Type B pancreatic cell (in vitro differentiated cells): ENCODE measurements around the gene SPAG9. TPM values are rescaled to one million over a fixed set of nuclear protein-coding genes. Genes with fewer than 3 reads are reported as not detected.

ENCODE experiments used
- DNase-seq: peaks from one replicate; pipeline ENCODE4 v3.0.0; 2021; ENCODE audit warnings: mixed read lengths; ENCODE audit not compliant: unreplicated experiment; ENCODE audit errors: extremely low spot score
- H3K27ac Mint-ChIP-seq: 2 replicates; pipeline ENCODE4 v1.8.0; 2021; ENCODE audit warnings: mild to moderate bottlenecking, mixed read lengths
- H3K27me3 Mint-ChIP-seq: 2 replicates; pipeline ENCODE4 v1.8.0; 2021; ENCODE audit warnings: mixed read lengths
- H3K36me3 Mint-ChIP-seq: 2 replicates; pipeline ENCODE4 v1.8.0; 2021; ENCODE audit warnings: mixed read lengths
- H3K4me1 Mint-ChIP-seq: one replicate; pipeline ENCODE4 v1.8.0; 2021; ENCODE audit warnings: mixed read lengths; ENCODE audit not compliant: unreplicated experiment
- H3K4me3 Mint-ChIP-seq: 2 replicates; pipeline ENCODE4 v1.8.0; 2021; ENCODE audit warnings: mild to moderate bottlenecking, mixed read lengths
- H3K9me3 Mint-ChIP-seq: 2 replicates; pipeline ENCODE4 v1.8.0; 2021; ENCODE audit warnings: mixed read lengths
- CTCF ChIP-seq: fragments of 200-600 bp; sonication (generic); conservative IDR thresholded peaks from 2 replicates; pipeline ENCODE4 v1.5.0; 2021; ENCODE audit warnings: antibody characterized with exemption, mild to moderate bottlenecking
- total RNA-seq: library from RNA; stranded (reverse); gene quantifications from 2 replicates; pipeline ENCODE4 v1.2.1, GENCODE V29; 2021; ENCODE audit warnings: low replicate concordance

Gene SPAG9
- total RNA-seq, 1 donor from 2014 or later, result 82.9 TPM

GRCh38 chr17:50934672-50935220 is 185.9 kb downstream of the SPAG9 start:
- DNase-seq, result no peak
- Mint-ChIP-seq H3K4me1 (peaks cover 31% of the 10 kb centered on the region), H3K27ac (no peak overlapping the region), H3K4me3 (no peak overlapping the region), H3K36me3 (no peaks in the 10 kb centered on the region), H3K9me3 (no peaks in the 10 kb centered on the region), H3K27me3 (no peaks in the 10 kb centered on the region)
- TF ChIP-seq CTCF, result no peak

GRCh38 chr17:50934161-50934560 is 186.5 kb downstream of the SPAG9 start:
- Mint-ChIP-seq H3K36me3 (no peaks in the 10 kb centered on the region), H3K9me3 (no peaks in the 10 kb centered on the region), H3K27ac (no peak overlapping the region), H3K4me3 (no peak overlapping the region), H3K27me3 (no peaks in the 10 kb centered on the region), H3K4me1 (peaks cover 31% of the 10 kb centered on the region)
- no peak for TF ChIP-seq CTCF
- no peak for DNase-seq

- no peak for TF ChIP-seq CTCF
- no peaks in the 10 kb centered on the region for H3K36me3 Mint-ChIP-seq
- peak; percentile 81 for DNase-seq
- H3K4me1 Mint-ChIP-seq, result peaks cover 35% of the 10 kb centered on the region
- H3K27me3 Mint-ChIP-seq, result peaks cover 4% of the 10 kb centered on the region
- peak overlapping the region; percentile 86 for H3K4me3 Mint-ChIP-seq
- peak overlapping the region; percentile 89 for H3K27ac Mint-ChIP-seq
- no peaks in the 10 kb centered on the region for H3K9me3 Mint-ChIP-seq
Observed at GRCh38 chr17:50931144-50931908, 189.3 kb downstream of the SPAG9 start.

GRCh38 chr17:50928646-50929045 is 192.0 kb downstream of the SPAG9 start:
- Mint-ChIP-seq H3K27ac (no peak overlapping the region), H3K9me3 (no peaks in the 10 kb centered on the region), H3K4me1 (peaks cover 31% of the 10 kb centered on the region), H3K27me3 (peaks cover 4% of the 10 kb centered on the region), H3K36me3 (no peaks in the 10 kb centered on the region), H3K4me3 (no peak overlapping the region)
- DNase-seq, result no peak
- TF ChIP-seq CTCF, result no peak

GRCh38 chr17:50927287-50927686 is 193.4 kb downstream of the SPAG9 start:
- Mint-ChIP-seq H3K36me3 (no peaks in the 10 kb centered on the region), H3K4me1 (peaks cover 31% of the 10 kb centered on the region), H3K27ac (no peak overlapping the region), H3K9me3 (no peaks in the 10 kb centered on the region), H3K27me3 (peaks cover 4% of the 10 kb centered on the region), H3K4me3 (no peak overlapping the region)
- TF ChIP-seq CTCF, result no peak
- no peak for DNase-seq
